GOT3 (cell line): ENCODE data around the gene LIMK2.
"Not testable (repeated sequence)": the region's sequence is repeated elsewhere in the genome, so short reads cannot be mapped to it uniquely, and the experiment has no call there.

Source experiments
- DNase-seq: peaks from one replicate; lab custom pipeline; 2025; ENCODE audit warnings: mixed read lengths; lab: John Stamatoyannopoulos, UW

Gene LIMK2

GRCh38 chr22:31290494-31291471, 78.7 kb downstream of the LIMK2 start:
- peak; percentile 64 for DNase-seq

- no peak for DNase-seq
Observed at GRCh38 chr22:31291481-31292235, 79.6 kb downstream of the LIMK2 start.

GRCh38 chr22:31292236-31292989, 80.3 kb downstream of the LIMK2 start, which contains the start of gene PIK3IP1:
TSS of gene PIK3IP1 (minus strand) at chr22:31292488. CDS start at chr22:31292344, 144 bp downstream.
- peak; percentile 47 for DNase-seq

GRCh38 chr22:31295360-31295759, 83.3 kb downstream of the LIMK2 start:
- no peak for DNase-seq

GRCh38 chr22:31295831-31296657, 83.9 kb downstream of the LIMK2 start:
- no peak for DNase-seq

GRCh38 chr22:31300896-31301295, 88.8 kb downstream of the LIMK2 start:
- DNase-seq = no peak

- DNase-seq = no peak
Observed at GRCh38 chr22:31302006-31302405, 89.9 kb downstream of the LIMK2 start.

GRCh38 chr22:31302537-31302936, 90.4 kb downstream of the LIMK2 start:
- no peak for DNase-seq

- DNase-seq = no peak
Observed at GRCh38 chr22:31305194-31305593, 93.1 kb downstream of the LIMK2 start.

GRCh38 chr22:31308181-31308580, 96.1 kb downstream of the LIMK2 start:
- DNase-seq = no peak

- no peak for DNase-seq
Observed at GRCh38 chr22:31313366-31314147, 101.5 kb downstream of the LIMK2 start.

GRCh38 chr22:31314220-31314619, 102.1 kb downstream of the LIMK2 start:
- DNase-seq = not testable (repeated sequence)

GRCh38 chr22:31321421-31321820, 109.3 kb downstream of the LIMK2 start:
- no peak for DNase-seq

- DNase-seq = no peak
Observed at GRCh38 chr22:31323578-31324550, 111.8 kb downstream of the LIMK2 start.

- no peak for DNase-seq
Observed at GRCh38 chr22:31326877-31327276, 114.8 kb downstream of the LIMK2 start.

GRCh38 chr22:31327806-31328543, 115.9 kb downstream of the LIMK2 start:
- no peak for DNase-seq

GRCh38 chr22:31328544-31328960, 116.5 kb downstream of the LIMK2 start:
- DNase-seq = no peak

- DNase-seq = no peak
Observed at GRCh38 chr22:31329029-31329428, 116.9 kb downstream of the LIMK2 start.
